Prostate gland (tissue), 2 donors: ENCODE data around the gene ZNF423. TPM values are rescaled to one million over a fixed set of nuclear protein-coding genes. Genes with fewer than 3 reads are reported as not detected.

Experiments
- DNase-seq: peaks from one replicate; pipeline ENCODE4 v3.0.0-alpha.2; 2019; ENCODE audit warnings: low spot score
- H3K27ac ChIP-seq, 2 donors: fragments of 200-600 bp; sonication (generic); 2 replicates each; pipeline ENCODE4 v1.5.1; 2017 to 2019
- H3K27me3 ChIP-seq: fragments of 200-600 bp; sonication (generic); replicated peaks from 2 replicates; pipeline ENCODE4 v1.5.1; 2019; ENCODE audit not compliant: insufficient read depth
- H3K36me3 ChIP-seq, 2 donors: fragments of 200-600 bp; sonication (generic); 1 replicate in 1 of 2; 2 replicates in 1 of 2; pipeline versions ENCODE4 v1.5.1 to v1.8.1; 2017 to 2019
- H3K4me1 ChIP-seq: fragments of 200-600 bp; sonication (generic); replicated peaks from 2 replicates; pipeline ENCODE4 v1.5.1; 2019
- H3K4me3 ChIP-seq, 2 donors: fragments of 200-600 bp; sonication (generic); 2 replicates each; pipeline ENCODE4 v1.5.1; 2017 to 2019
- H3K9me3 ChIP-seq: fragments of 200-600 bp; sonication (generic); 2 replicates; pipeline ENCODE4 v1.5.1; 2017
- POLR2A ChIP-seq: fragments of 450-650 bp; IDR thresholded peaks from one replicate; pipeline ENCODE4 v1.6.1; 2016; ENCODE audit warnings: antibody characterized with exemption, mild to moderate bottlenecking
- POLR2AphosphoS5 ChIP-seq: sonication (generic); formaldehyde crosslinking; IDR thresholded peaks from one replicate; pipeline ENCODE4 v1.6.1; 2017; ENCODE audit warnings: antibody characterized with exemption
- WGBS: methylation state at CpG from one replicate; pipeline ENCODE4 v1.1.5; 2018; 5-methylcytosine and 5-hydroxymethylcytosine counted together
- intact Hi-C: fragments of 100-400 bp; cut with DNase I; formaldehyde crosslinking; loops from one replicate; pipeline ENCODE4 v1.14.2; 2022
- total RNA-seq, 2 donors: library from RNA; depleted of rRNA; stranded (reverse); fragments of >200 nt; gene quantifications; one replicate each; pipeline ENCODE4 v1.1.0, GENCODE V29; 2016
- TF ChIP-seq, protein P1 (sequence below), 4 experiments: fragments of 200-600 bp in 2 of 4; fragments of 450-650 bp in 2 of 4; sonication (generic) in 2 of 4; IDR thresholded peaks; 1 replicate in 3 of 4; 2 replicates in 1 of 4; pipeline ENCODE4 v1.5.1; 2016 to 2019; ENCODE audit warnings: antibody characterized with exemption in 4 of 4, mild to moderate bottlenecking in 2 of 4, moderate library complexity in 2 of 4

Gene ZNF423
- total RNA-seq, 2 donors from 2014 or later, result 6.1 to 22.7 TPM

- Histone ChIP-seq H3K27me3 (no peaks in the 10 kb centered on the region), H3K4me3 (no peak overlapping the region), H3K4me1 (no peaks in the 10 kb centered on the region), H3K36me3 (no peaks in the 10 kb centered on the region), H3K9me3 (no peaks in the 10 kb centered on the region), H3K27ac (no peak overlapping the region)
- WGBS, result 91% methylated on average over 21 of the region's 21 CpGs
- no peak for DNase-seq
- TF ChIP-seq, protein P1, sequence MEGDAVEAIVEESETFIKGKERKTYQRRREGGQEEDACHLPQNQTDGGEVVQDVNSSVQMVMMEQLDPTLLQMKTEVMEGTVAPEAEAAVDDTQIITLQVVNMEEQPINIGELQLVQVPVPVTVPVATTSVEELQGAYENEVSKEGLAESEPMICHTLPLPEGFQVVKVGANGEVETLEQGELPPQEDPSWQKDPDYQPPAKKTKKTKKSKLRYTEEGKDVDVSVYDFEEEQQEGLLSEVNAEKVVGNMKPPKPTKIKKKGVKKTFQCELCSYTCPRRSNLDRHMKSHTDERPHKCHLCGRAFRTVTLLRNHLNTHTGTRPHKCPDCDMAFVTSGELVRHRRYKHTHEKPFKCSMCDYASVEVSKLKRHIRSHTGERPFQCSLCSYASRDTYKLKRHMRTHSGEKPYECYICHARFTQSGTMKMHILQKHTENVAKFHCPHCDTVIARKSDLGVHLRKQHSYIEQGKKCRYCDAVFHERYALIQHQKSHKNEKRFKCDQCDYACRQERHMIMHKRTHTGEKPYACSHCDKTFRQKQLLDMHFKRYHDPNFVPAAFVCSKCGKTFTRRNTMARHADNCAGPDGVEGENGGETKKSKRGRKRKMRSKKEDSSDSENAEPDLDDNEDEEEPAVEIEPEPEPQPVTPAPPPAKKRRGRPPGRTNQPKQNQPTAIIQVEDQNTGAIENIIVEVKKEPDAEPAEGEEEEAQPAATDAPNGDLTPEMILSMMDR (IDR thresholded peaks at IDR 0.05), result no peak
- TF ChIP-seq POLR2A (no peak), POLR2AphosphoS5 (no peak)
- intact Hi-C loops, result loop anchor here (5.0 kb wide), 2 partner anchors 98 to 183 kb away; no protein-coding TSS in a partner anchor
Observed at GRCh38 chr16:49590166-49590871, 265.6 kb downstream of the ZNF423 start.

GRCh38 chr16:49589544-49590031 lies 266.3 kb downstream of the ZNF423 start:
- 82% methylated on average over 15 of the region's 15 CpGs for WGBS
- Histone ChIP-seq H3K4me1 (no peaks in the 10 kb centered on the region), H3K4me3 (no peak overlapping the region), H3K36me3 (no peaks in the 10 kb centered on the region), H3K27me3 (no peaks in the 10 kb centered on the region), H3K27ac (no peak overlapping the region), H3K9me3 (no peaks in the 10 kb centered on the region)
- no peak for TF ChIP-seq POLR2AphosphoS5
- TF ChIP-seq POLR2A, result no peak
- TF ChIP-seq, protein P1 (IDR thresholded peaks at IDR 0.05), result no peak
- intact Hi-C loops, result loop anchor here (5.0 kb wide), 2 partner anchors 97 to 182 kb away; no protein-coding TSS in a partner anchor
- DNase-seq, result no peak

DNA sequence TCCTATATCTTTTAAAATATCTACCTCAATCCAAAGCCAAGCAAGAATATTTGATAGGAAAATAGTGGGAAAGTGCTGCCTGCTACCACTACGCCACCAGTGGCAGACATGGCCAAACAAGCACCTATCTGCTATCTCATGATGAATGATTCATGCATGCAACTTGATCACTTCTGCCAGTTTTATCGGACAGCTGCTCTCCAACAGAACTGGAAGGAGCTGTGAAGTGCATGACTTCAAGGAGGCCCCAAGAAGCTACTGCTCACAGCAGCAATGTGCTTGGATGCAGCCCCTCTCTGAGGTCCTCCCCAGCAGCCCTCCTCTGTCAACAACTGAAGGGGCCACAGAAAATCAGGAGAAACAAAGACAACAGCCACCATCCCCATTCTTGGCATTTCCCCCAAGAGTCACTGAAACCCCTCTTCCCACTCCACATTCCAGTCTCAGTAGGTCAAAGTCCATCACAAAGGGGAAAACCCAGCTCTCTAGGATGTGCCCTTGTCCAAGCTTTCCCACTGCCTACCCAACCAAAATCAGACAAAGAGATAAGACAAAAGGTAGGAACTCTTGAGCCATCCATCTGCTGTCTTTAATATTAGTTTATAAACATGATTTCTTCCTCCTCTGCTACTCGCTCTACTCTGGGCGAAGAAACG lies 267.1 kb downstream of the ZNF423 start:
- WGBS, result 87% methylated on average over 5 of the region's 5 CpGs

DNA sequence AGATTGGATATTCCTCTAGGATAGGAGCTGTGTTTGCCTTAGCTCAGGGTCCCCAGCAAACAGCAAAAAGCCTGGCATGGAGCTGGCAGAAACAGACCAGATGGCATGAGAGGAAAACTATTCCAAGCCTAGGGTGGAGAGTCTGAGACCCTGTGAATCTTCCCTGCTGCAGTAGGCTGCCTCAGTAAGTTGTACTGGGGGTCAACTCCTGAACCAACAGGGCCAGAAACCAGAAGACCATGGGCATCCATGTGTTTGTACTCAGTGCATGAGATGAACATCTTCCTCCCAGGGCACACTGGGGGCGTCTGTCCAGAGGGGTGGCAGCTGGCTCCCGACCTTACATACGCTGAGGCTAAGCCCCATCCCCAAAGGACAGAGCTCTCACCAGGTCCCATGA lies 267.9 kb downstream of the ZNF423 start:
- H3K4me3 ChIP-seq, result no peak overlapping the region
- TF ChIP-seq, protein P1 (IDR thresholded peaks at IDR 0.05), result no peak
- TF ChIP-seq POLR2A (no peak), POLR2AphosphoS5 (no peak)
- no peaks in the 10 kb centered on the region for H3K4me1 ChIP-seq
- no peaks in the 10 kb centered on the region for H3K9me3 ChIP-seq
- no peaks in the 10 kb centered on the region for H3K27me3 ChIP-seq
- H3K27ac ChIP-seq, result no peak overlapping the region
- intact Hi-C loops, result no loop called here
- H3K36me3 ChIP-seq, result no peaks in the 10 kb centered on the region
- WGBS, result 92% methylated on average over 3 of the region's 3 CpGs
- DNase-seq, result no peak

More for the DNA sequence above, 267.1 kb downstream of the ZNF423 start:
- no peaks in the 10 kb centered on the region for H3K4me1 ChIP-seq
- TF ChIP-seq POLR2AphosphoS5, result no peak
- TF ChIP-seq, protein P1 (IDR thresholded peaks at IDR 0.05), result no peak
- TF ChIP-seq POLR2A, result no peak
- no peaks in the 10 kb centered on the region for H3K9me3 ChIP-seq
- H3K4me3 ChIP-seq, result no peak overlapping the region
- no peaks in the 10 kb centered on the region for H3K36me3 ChIP-seq
- DNase-seq, result no peak
- no peak overlapping the region for H3K27ac ChIP-seq
- H3K27me3 ChIP-seq, result no peaks in the 10 kb centered on the region
- intact Hi-C loops, result no loop called here
